Ovary (tissue), 9 donors: Measurements from ENCODE around the gene ATG14. TPM values are rescaled to one million over a fixed set of nuclear protein-coding genes. Genes with fewer than 3 reads are reported as not detected.

Experiments used
- DNase-seq, 5 donors: peaks; one replicate each; pipeline ENCODE4 v3.0.0-alpha.2; 2019 to 2020
- H3K27ac ChIP-seq, 2 donors: fragments of 200-600 bp; one replicate each; pipeline versions ENCODE4 v1.5.1 to v1.8.0; 2019 to 2022
- H3K27me3 ChIP-seq: fragments of 200-600 bp; one replicate; pipeline ENCODE4 v1.8.0; 2022
- H3K36me3 ChIP-seq: fragments of 200-600 bp; sonication (generic); one replicate; pipeline ENCODE4 v1.5.1; 2019
- H3K4me1 ChIP-seq: one replicate; pipeline ENCODE4 v1.8.1; 2013; ENCODE audit warnings: mild to moderate bottlenecking, moderate library complexity; ENCODE audit not compliant: insufficient read depth
- H3K4me3 ChIP-seq: fragments of 200-600 bp; sonication (generic); one replicate; pipeline ENCODE4 v1.5.1; 2017
- H3K9me3 ChIP-seq, 2 donors: fragments of 200-600 bp in 1 of 2; sonication (generic) in 1 of 2; one replicate each; pipeline versions ENCODE4 v1.5.1 to v1.8.1; 2013 to 2019; ENCODE audit warnings: mild to moderate bottlenecking in 1 of 2, moderate library complexity in 1 of 2
- CTCF ChIP-seq, 3 donors: fragments of 450-650 bp in 2 of 3; fragments of 200-600 bp in 1 of 3; IDR thresholded peaks; one replicate each; pipeline versions ENCODE4 v1.5.1 to v1.8.0; 2016 to 2022; ENCODE audit warnings: antibody characterized with exemption in 3 of 3, mild to moderate bottlenecking in 1 of 3
- EP300 ChIP-seq: sonication (generic); formaldehyde crosslinking; IDR thresholded peaks from one replicate; pipeline ENCODE4 v1.6.1; 2017; ENCODE audit warnings: antibody characterized with exemption
- POLR2A ChIP-seq: fragments of 450-650 bp; IDR thresholded peaks from one replicate; pipeline ENCODE4 v1.6.1; 2017; ENCODE audit warnings: antibody characterized with exemption, mild to moderate bottlenecking, moderate library complexity
- WGBS, 3 donors: extraction: QIAGEN DNeasy Blood & Tissue Kit in 1 of 3; methylation state at CpG; one replicate each; pipeline versions ENCODE4 v1.1.5 to v1.1.7; 2013 to 2017; 5-methylcytosine and 5-hydroxymethylcytosine counted together
- intact Hi-C, 4 donors: fragments of 100-400 bp; cut with DNase I; formaldehyde crosslinking; loops; one replicate each; pipeline versions ENCODE4 v1.11.0 to v1.15.1; 2022 to 2023
- polyA plus RNA-seq, 2 donors: library from polyadenylated mRNA; stranded (reverse); fragments of 200-250 nt in 1 of 2; fragments of 350-450 nt in 1 of 2; fragmentation: Illumina TruSeq in 1 of 2; extraction: RNeasy Lipid Tissue Mini Kit (QIAGEN cat#74804) in 1 of 2; gene quantifications; one replicate each; pipeline ENCODE4 v1.2.3, GENCODE V29; 2013 to 2014
- total RNA-seq, 7 donors: library from RNA; depleted of rRNA in 2 of 7; stranded (reverse); fragments of >200 nt in 2 of 7; fragmentation: NEBNext Ultra II Directional in 3 of 7; extraction: Animal tissue kit (Norgen Biotek cat#: 25700) in 3 of 7; gene quantifications; one replicate each; pipeline versions ENCODE4 v1.1.0 to v1.2.4, GENCODE V29; 2016 to 2023
- donor health status: DM: no; HTN: no; CAD: no; lungs with moderate emphysema.
- donor health status: DM: no; HTN: no; CAD: no.
- donor health status: Bipolar disorder and iron deficiency.
- donor health status: DM: yes; HTN: yes; CAD: no.
- donor health status: DM: no; HTN: no; CAD: no.
- donor health status: DM: yes; HTN: yes; CAD: no.

The ATG14 gene
- total and polyA plus RNA-seq, 9 donors, result 9.5 to 22.5 (median 12.1) TPM

GRCh38 chr14:55359307-55359706, 52.3 kb downstream of the ATG14 start:
- intact Hi-C loops, result loop anchor here in 1 of 4 donors (10.0 kb wide), 1 partner anchor 85 kb away; the partner anchor contains the start of gene FBXO34
- Histone ChIP-seq H3K27me3 (no peaks in the 10 kb centered on the region), H3K4me3 (no peak overlapping the region), H3K9me3 (no peaks in the 10 kb centered on the region), H3K27ac (no peak overlapping the region), H3K4me1 (no peaks in the 10 kb centered on the region), H3K36me3 (no peaks in the 10 kb centered on the region)
- 80 to 87% (median 86%) methylated on average over 4 of the region's 4 CpGs for WGBS, 3 donors
- TF ChIP-seq CTCF (IDR thresholded peaks at IDR 0.05), result no peak
- TF ChIP-seq POLR2A, result no peak
- DNase-seq, result no peak

DNA sequence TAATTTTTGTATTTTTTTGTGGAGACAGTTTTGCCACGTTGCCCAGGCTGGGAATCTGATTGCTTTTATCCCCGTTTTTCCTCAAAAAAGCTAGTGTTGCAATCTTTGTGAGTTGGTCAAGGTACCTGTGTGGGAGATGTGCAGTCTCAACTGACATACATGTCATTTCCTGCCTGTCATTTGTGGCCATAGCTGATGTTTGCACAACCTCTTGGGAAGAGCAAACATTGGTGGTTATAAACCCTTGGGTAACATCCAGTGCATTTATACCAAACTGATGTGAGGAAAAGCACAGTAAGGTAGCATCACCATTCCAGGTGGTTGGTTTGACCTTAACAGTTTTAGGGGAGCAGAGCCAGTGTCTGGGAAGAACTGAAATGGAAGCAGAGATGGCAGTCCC, 54.7 kb downstream of the ATG14 start:
- H3K36me3 ChIP-seq, result no peaks in the 10 kb centered on the region
- no peak for DNase-seq
- no peak overlapping the region for H3K27ac ChIP-seq
- H3K4me1 ChIP-seq, result no peaks in the 10 kb centered on the region
- H3K4me3 ChIP-seq, result no peak overlapping the region
- TF ChIP-seq CTCF (IDR thresholded peaks at IDR 0.05) (no peak), POLR2A (no peak), EP300 (no peak)
- H3K9me3 ChIP-seq, result no peaks in the 10 kb centered on the region
- no peaks in the 10 kb centered on the region for H3K27me3 ChIP-seq
- WGBS, 3 donors, result 82 to 92% (median 90%) methylated on average over 2 of the region's 2 CpGs
- intact Hi-C loops, result loop anchor here in 1 of 4 donors (10.0 kb wide), 1 partner anchor 82 kb away; the partner anchor contains the start of gene FBXO34

DNA sequence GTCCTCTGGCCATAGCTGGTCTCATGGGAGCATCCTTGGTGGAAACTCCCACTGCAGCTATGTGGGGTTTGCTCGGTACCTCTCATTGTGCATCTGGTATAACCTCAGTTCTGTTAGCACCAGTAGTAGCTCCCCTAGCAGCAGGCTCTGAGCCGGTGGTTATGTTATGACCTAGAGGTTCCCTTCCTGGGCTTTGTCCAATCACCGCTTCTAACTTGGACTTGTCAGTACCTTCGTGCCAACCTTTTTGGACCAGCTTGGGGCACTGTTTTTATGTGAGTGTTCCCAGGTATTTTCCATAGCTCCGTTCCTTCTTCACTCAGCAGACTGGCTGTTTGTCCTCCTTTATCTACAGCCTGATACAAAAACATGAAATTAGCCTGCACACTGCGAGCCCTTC, 55.7 kb downstream of the ATG14 start:
- no peak for DNase-seq
- H3K4me3 ChIP-seq, result no peak overlapping the region
- no peak for TF ChIP-seq EP300
- no peak for TF ChIP-seq CTCF (IDR thresholded peaks at IDR 0.05)
- TF ChIP-seq POLR2A, result no peak
- no peaks in the 10 kb centered on the region for H3K9me3 ChIP-seq
- no peak overlapping the region for H3K27ac ChIP-seq
- intact Hi-C loops, result loop anchor here in 1 of 4 donors (10.0 kb wide), 1 partner anchor 81 kb away; the partner anchor contains the start of gene FBXO34
- 80 to 83% (median 81%) methylated on average over 6 of the region's 6 CpGs for WGBS, 3 donors
- no peaks in the 10 kb centered on the region for H3K4me1 ChIP-seq
- no peaks in the 10 kb centered on the region for H3K27me3 ChIP-seq
- no peaks in the 10 kb centered on the region for H3K36me3 ChIP-seq

DNA sequence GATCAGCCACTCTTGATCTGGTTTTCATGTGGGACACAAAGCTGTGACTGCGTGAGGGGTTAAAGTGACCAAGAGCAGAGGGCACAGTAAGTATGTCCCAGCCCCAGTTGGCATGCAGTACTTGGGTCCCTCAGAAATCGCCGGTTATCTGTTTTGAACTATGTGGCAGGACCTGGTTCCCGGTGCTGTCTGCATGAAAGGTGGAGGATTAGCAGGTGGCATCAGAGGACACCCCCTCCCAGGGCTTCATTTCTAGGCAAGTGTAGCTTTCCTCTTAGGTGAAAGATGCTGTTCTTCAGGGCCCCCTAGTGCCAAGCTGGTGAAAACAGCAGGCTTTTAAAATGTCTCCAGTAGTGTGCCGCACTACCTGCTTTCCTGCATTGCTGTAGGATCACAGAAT, 57.1 kb downstream of the ATG14 start:
- peak in 2 of 3 donors; percentile 8 to 15 for TF ChIP-seq CTCF (IDR thresholded peaks at IDR 0.05)
- no peak for TF ChIP-seq POLR2A
- TF ChIP-seq EP300, result no peak
- 51 to 85% (median 52%) methylated on average over 5 of the region's 5 CpGs for WGBS, 3 donors
- H3K4me1 ChIP-seq, result no peaks in the 10 kb centered on the region
- peak; percentile 33 to 45 (median 39) for DNase-seq
- H3K9me3 ChIP-seq, result no peaks in the 10 kb centered on the region
- no peak overlapping the region for H3K4me3 ChIP-seq
- no peaks in the 10 kb centered on the region for H3K27me3 ChIP-seq
- H3K27ac ChIP-seq, result no peak overlapping the region
- intact Hi-C loops, result loop anchor here in 2 of 4 donors (5.0 to 10.0 kb wide), 2 partner anchors 80 to 82 kb away; partner anchors contain the start of gene FBXO34 (in 2 of the 2)
- no peaks in the 10 kb centered on the region for H3K36me3 ChIP-seq
